GM21717 (cell line): ENCODE data around the gene SCYL1.
"Not testable (repeated sequence)": the region's sequence is repeated elsewhere in the genome, so short reads cannot be mapped to it uniquely, and the experiment has no call there.

Experiments used
- ATAC-seq: cut with Tn5 transposase; IDR thresholded peaks from one replicate; pipeline ENCODE4 v1.9.1; 2021; ENCODE audit warnings: mild to moderate bottlenecking, moderate library complexity; ENCODE audit not compliant: unreplicated experiment

SCYL1 gene

DNA sequence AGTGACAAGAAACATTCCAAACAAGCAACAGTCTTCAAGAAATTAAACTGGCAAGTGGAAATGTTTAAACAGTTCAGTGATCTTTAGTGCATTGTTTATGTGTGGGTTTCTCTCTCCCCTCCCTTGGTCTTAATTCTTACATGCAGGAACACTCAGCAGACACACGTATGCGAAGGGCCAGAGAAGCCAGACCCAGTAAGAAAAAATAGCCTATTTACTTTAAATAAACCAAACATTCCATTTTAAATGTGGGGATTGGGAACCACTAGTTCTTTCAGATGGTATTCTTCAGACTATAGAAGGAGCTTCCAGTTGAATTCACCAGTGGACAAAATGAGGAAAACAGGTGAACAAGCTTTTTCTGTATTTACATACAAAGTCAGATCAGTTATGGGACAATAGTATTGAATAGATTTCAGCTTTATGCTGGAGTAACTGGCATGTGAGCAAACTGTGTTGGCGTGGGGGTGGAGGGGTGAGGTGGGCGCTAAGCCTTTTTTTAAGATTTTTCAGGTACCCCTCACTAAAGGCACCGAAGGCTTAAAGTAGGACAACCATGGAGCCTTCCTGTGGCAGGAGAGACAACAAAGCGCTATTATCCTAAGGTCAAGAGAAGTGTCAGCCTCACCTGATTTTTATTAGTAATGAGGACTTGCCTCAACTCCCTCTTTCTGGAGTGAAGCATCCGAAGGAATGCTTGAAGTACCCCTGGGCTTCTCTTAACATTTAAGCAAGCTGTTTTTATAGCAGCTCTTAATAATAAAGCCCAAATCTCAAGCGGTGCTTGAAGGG, 20.0 kb upstream of the SCYL1 start:
- ATAC-seq: no peak

DNA sequence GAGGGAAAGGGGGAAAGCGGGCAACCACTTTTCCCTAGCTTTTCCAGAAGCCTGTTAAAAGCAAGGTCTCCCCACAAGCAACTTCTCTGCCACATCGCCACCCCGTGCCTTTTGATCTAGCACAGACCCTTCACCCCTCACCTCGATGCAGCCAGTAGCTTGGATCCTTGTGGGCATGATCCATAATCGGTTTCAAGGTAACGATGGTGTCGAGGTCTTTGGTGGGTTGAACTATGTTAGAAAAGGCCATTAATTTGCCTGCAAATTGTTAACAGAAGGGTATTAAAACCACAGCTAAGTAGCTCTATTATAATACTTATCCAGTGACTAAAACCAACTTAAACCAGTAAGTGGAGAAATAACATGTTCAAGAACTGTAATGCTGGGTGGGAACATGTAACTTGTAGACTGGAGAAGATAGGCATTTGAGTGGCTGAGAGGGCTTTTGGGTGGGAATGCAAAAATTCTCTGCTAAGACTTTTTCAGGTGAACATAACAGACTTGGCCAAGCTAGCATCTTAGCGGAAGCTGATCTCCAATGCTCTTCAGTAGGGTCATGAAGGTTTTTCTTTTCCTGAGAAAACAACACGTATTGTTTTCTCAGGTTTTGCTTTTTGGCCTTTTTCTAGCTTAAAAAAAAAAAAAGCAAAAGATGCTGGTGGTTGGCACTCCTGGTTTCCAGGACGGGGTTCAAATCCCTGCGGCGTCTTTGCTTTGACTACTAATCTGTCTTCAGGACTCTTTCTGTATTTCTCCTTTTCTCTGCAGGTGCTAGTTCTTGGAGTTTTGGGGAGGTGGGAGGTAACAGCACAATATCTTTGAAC, 19.2 kb upstream of the SCYL1 start:
- ATAC-seq: no peak

DNA sequence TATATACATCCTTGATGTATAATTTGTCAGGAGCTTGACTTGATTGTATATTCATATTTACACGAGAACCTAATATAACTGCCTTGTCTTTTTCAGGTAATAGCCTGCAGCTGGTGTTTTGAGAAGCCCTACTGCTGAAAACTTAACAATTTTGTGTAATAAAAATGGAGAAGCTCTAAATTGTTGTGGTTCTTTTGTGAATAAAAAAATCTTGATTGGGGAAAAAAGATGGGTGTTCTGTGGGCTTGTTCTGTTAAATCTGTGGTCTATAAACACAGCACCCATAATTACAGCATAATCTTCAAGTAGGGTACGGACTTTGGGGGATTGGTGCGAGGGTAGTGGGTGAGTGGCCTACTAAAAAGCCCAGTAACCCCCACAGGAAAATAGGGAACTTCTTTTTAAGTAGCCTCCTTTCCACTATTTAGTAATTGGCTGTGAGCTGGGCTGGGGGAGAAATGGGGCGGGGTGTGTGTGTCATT, 18.6 kb upstream of the SCYL1 start:
- peak; percentile 7 for ATAC-seq

DNA sequence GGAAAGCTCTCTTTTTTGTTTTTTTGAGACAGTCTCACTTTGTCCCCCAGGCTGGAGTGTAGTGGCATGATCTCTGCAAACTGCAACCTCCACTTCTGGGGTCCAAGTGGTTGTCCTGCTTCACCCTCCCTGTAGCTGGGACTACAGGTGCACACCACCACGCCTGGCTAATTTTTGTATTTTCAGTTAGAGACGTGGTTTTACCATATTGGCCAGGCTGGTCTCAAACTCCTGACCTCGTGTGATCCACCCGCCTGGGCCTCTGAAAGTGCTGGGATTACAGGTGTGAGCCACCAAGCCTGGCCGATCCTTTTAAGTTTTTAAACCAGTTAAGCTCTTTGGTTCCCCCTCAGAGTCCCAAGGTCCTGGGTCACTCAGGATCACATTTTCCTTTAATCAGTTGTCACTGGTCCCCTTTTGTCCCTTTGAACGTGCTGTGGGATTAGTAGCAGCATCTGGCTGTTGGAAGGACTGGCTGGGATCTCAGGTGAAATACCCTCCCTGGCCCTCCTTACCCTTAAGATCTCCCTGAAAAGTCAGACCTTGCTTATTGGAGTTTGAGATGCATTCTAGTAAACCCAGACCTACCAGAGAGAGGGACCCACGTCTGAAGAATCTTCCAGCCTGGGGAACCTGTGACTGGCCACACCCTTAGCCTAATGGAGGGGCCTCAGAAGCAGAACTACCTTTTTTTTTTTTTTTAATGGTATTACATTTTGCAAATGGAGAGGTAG, 17.9 kb upstream of the SCYL1 start:
- peak; percentile 37 for ATAC-seq

DNA sequence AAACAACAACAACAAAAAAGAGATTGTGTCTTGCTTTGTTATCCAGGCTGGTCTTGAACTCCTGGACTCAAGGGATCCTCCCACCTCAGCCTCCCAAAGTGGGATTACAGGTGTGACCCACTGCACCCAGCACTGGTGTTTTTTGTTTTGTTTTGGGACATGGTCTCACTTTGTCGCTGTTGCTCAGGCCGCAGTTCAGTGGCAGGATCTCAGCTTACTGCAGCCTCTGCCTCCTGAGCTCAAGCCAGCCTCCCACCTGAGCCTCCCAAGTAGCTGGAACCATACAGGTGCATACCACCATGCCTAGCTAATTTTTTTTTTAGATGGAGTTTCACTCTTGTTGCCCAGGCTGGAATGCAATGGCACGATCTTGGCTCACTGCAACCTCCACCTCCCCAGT, 12.6 kb upstream of the SCYL1 start:
- ATAC-seq: not testable (repeated sequence)

DNA sequence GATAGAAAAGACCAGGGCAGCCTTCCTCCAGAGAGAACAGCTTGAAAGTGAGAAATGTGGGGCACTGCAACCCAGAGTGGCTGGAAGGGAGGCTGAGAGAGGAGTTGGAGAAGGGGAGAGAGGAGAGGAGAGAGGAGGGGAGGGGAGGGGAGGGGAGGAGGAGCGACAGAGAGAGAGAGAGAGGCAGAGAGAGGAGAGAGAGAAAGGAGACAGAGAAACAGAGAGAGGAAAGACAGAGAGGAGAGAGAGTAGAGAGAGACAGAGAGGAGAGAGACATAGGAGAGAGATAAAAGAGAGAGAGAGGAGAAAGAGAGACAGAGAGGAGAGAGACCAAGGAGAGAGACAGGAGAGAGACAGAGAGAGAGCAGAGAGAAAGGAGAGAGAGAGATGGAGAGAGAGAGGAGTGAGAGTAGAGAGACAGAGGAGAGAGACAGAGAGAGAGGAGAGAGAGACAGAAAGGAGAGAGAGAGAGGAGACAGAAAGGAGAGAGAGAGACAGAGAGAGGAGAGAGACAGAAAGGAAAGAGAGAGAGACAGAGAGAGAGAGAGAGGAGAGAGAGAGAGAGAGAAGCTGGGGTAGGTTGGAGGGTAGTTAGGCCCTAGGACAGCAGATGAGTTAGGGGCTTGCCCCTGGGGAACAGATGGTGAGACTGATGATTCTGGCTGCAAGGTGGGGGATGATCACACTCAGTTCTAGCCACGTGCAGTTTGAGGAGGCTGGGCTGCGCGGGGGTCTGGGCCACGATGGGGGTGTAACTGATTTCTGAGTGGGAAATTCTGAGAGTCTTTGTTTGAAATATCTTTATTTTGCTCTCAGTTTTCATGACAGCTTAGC, 8.5 kb upstream of the SCYL1 start:
- ATAC-seq: no peak

DNA sequence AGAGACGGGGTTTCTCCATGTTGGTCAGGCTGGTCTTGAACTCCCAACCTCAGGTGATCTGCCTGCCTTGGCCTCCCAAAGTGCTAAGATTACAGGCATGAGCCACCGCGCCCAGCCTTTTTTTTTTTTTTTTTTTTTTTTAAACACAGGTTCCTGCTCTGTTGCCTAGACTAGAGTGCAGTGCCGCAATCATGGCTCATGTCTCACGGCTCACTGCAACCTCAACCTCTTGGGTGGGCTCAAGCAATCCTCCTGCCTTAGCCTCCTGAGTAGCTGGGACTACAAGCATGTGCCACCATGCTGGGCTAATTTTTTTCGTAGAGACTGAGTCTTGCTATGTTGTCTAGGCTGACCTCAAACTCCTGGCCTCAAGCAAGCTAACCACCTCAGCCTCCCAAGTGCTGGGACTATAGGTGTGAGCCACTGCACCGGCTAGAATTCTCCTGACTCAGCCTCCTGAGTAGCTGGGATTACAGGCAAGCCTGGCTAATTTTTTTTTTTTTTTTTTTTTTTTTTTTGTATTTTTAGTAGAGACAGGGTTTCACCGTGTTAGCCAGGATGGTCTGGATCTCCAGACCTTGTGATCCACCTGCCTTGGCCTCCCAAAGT, 5.8 kb upstream of the SCYL1 start:
- not testable (repeated sequence) for ATAC-seq

DNA sequence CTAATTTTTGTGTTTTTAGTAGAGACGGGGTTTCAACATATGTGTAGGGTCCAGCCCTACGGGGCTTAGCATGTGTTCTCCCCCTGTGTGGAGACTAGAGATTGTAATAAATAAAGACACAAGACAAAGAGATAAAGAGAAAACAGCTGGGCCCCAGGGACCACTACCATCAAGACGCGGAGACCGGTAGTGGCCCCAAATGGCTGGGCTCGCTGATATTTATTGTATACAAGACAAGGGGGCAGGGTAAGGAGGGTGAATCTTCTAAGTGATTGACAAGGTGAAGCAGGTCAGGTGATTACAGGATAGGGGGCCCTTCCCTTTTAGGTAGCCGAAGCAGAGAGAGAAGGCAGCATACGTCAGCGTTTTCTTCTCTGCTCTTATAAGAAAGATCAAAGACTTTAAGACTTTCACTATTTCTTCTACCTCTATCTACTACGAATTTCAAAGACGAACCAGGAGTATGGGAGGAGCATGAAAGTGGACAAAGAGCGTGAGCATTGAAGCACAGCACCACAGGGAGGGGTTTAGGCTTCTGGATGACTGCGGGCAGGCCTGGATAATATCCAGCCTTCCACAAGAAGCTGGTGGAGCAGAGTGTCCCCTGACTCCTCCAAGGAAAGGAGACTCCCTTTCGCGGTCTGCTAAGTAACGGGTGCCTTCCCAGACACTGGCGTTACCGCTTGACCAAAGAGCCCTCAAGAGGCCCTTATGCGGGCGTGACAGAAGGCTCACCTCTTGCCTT, 2.9 kb upstream of the SCYL1 start:
- ATAC-seq: not testable (repeated sequence)

DNA sequence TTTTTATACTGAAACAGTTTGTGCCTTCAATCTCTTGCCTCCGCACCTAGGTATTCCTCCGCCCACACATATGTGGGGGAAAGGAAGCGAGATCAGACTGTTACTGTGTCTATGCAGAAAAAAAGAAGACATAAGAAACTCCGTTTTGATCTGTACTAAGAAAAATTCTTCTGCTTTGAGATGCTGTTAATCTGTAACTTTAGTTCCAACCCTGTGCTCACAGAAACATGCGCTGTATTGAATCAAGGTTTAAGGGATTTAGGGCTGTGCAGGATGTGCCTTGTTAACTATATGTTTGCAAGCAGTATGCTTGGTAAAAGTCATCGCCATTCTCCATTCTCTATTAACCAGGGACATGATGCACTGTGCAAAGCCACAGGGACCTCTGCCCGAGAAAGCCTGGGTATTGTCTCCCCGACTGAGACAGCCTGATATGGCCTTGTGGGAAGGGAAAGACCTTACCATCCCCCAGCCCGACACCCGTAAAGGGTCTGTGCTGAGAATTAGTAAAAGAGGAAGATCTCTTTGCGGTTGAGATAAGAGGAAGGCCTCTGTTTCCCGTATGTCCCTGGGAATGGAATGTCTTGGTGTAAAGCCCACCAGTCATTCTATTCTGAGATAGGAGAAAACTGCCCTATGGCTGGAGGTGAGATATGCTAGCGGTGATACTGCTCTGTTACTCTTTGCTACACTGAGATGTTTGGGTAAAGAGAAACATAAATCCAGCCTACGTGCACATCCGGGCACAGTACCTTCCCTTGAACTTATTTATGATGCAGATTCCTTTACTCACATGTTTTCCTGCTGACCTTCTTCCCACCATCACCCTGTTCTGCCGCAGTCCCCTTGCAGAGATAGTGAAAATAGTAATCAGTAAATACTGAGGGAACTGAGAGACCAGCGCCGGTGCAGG, 1.9 kb upstream of the SCYL1 start:
- not testable (repeated sequence) for ATAC-seq

DNA sequence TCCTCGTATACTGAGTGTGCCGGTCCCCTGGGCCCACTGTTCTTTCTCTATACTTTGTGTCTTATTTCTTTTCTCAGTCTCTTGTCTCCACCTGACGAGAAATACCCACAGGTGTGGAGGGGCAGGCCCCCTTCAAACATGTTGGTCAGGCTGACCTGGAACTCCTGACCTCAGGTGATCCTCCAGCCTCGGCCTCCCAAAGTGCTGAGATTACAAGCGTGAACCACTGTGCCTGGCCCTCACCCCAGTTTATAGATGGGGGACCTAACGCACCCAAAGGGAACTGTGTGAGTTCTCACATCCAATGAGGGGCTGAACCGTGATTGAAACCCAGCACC, 1.3 kb upstream of the SCYL1 start:
- not testable (repeated sequence) for ATAC-seq

DNA sequence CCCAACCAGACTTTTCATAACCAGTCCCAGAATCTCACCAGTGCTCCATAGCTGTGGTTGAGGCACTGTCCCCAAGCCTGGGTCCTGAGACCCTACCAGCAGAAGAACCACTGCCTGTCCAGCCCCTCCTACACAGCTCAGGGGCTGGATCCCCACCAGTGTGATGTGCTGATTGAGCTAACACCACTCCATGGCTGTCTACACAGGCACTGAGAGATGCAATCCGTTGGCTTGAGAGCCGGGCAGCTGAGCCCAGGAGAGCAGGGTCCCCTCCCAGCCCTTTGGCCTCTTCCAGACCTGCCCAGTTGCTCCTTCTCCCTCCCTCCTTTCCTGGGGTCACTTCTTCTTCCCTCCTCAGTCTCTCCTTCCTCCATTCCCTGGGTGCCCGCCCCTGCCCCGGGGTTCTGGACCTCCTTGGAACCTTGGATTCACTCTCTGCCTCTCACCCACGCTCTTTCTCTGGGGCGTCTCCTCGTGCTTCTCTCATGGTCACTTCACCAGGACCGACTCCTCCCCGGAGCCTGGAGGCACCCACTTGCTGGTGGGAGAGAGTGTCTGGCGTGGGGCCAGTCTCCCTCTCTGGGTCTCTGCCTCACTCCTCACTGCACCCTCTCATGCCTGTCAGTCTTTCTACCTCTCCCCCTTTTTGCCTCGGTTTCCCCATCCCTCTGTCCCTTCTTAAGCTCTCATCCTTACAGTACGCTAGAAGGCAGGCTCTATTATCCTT, 706 bp upstream of the SCYL1 start:
- ATAC-seq: no peak

DNA sequence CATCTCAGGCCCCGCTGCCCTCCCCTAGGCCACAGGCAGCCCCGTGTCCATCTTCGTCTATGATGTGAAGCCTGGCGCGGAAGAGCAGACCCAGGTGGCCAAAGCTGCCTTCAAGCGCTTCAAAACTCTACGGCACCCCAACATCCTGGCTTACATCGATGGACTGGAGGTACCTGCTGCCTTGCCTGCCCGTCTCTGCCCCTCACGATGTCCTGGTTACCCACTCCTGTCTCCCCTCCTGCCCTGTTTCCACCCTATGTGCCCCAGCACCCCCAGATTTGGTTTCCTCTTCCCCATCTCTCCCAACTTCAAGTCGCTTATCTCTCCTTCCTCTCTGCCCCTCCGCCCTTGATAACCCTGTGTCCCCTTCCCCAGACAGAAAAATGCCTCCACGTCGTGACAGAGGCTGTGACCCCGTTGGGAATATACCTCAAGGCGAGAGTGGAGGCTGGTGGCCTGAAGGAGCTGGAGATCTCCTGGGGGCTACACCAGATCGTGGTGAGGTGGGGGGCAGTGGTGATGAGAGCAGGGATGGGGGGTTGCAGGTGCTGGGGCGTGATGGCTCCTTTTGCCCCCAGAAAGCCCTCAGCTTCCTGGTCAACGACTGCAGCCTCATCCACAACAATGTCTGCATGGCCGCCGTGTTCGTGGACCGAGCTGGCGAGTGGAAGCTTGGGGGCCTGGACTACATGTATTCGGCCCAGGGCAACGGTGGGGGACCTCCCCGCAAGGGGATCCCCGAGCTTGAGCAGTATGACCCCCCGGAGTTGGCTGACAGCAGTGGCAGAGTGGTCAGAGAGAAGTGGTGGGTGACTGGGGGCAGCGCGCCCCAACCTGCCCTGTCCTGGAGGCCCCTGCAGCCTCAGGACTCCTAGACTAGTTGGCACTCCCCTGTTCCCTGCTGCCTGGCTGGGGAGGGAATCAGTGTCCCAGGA, 930 bp downstream of the SCYL1 start:
- no peak for ATAC-seq

DNA sequence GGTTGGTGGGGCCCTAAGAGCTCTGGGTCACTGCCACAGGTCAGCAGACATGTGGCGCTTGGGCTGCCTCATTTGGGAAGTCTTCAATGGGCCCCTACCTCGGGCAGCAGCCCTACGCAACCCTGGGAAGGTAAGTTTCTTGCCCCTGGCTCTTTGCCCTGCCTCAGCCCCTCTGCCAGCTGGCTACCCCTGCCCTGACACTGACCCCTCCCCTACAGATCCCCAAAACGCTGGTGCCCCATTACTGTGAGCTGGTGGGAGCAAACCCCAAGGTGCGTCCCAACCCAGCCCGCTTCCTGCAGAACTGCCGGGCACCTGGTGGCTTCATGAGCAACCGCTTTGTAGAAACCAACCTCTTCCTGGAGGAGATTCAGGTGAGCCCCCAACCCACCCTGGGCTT, 1.9 kb downstream of the SCYL1 start:
- no peak for ATAC-seq

DNA sequence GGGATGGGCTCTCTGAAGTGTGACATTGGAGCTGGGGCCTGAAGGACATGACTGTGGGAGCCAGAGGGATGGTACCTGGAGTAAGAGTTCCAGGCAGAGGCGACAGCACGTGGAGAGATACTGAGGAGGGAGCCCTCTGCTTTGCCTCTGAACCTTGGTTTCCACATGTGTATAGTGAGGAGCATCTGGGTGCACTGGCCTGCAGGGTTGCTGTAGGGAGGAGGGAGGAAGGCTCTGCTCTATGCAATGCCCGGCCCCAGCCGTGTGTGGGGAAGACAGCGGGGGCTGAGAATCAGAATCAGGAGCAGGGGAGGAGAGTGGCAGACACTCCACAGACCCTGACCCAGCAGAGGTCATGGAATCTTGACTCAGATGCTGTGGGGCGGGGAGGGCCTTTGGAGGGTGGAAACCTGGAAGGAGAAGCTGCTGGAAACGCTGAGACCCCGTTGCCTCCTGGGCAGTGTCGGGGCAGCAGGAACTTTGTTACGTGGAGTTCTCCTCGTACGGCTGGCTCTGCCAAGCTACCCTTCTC, 4.0 kb downstream of the SCYL1 start:
- no peak for ATAC-seq

DNA sequence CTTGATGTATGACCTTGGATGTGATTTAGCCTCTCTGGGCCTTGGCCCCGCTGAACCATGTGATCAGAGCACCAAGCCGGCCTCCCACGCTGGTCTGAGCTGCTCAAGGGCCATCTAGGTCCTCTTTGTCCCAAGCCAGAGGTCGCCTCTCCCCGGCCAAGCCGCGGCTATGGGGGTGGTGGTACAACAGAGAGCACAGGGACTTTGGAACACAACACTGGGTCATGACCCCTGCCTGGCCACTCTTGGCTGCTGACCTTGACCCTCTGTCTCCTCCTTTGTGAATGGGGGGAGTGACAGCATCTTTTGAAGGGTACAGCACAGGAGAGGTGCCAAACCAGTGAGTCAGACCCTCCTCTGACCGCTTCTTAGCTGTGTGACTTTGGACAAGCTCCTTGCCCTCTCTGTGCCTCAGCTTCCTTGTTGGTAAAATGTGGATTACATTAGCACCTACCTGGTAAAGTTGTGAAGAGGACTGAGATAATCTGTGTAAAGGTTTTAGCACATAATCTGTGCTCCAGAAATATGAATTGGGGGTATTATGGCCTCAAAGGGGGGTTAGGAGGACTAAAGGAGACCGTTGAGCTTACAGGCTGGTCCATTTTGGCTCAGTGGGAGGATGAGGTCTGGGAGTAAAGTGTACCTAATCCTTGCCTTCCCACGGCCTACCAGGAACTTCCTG, 4.7 kb downstream of the SCYL1 start:
- ATAC-seq: no peak

DNA sequence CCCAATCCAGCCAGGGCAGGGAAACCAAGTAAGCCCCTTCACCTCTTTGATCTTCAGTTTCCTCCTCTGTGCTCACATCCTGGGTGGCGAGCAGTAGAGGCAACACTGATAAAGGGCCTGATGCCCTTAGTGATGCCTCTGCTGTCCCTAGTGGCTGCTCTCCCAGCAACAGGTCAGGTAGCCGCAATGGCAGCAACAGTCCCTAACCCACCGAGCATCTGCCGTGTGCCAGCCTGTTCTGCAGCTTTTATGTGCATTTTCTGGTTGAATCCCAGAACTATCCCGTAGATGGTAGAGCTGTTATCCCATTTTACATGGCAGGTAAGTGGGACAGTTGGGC, 5.2 kb downstream of the SCYL1 start:
- ATAC-seq: no peak
